ENCODE results near the gene CCDC142.

CCDC142 gene

DNA sequence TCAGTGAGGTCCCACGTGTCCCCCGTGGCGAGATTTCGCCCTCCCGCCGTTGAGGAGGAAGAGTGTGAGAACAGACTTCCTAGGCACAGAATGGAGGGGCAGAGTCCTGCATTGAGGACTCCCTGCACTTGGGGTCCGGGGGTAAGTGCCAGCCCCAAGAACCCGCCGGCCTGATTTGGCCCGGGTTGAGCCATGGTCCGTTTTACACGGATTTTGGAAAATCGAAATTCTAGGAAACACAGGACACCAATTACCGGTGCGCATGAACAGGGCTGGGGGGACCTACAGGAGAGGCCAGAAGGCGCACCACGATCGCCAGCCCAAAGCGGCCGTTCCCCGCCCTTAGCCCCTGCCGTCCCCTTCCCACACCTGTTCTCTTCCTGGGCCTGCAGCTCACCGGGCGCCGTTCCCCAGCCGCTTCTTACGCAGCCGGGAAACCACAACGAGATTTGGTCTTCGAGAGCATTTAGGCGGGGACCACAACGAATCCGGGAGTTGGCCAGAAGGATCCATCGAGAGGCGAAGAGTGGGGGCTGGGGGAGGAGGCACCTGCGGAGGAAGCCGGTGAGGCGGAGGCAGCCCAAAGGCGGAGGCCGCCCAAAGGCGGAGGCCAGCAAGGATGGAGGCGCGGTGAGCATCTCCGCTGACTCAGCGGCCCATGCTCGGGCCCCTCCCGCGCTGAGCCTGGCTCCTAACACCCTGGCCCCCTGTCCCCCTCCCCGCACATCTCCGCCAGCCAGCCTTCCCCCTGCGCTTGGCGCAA, 31.0 kb upstream of the CCDC142 start:
- no peak for DNase-seq

DNA sequence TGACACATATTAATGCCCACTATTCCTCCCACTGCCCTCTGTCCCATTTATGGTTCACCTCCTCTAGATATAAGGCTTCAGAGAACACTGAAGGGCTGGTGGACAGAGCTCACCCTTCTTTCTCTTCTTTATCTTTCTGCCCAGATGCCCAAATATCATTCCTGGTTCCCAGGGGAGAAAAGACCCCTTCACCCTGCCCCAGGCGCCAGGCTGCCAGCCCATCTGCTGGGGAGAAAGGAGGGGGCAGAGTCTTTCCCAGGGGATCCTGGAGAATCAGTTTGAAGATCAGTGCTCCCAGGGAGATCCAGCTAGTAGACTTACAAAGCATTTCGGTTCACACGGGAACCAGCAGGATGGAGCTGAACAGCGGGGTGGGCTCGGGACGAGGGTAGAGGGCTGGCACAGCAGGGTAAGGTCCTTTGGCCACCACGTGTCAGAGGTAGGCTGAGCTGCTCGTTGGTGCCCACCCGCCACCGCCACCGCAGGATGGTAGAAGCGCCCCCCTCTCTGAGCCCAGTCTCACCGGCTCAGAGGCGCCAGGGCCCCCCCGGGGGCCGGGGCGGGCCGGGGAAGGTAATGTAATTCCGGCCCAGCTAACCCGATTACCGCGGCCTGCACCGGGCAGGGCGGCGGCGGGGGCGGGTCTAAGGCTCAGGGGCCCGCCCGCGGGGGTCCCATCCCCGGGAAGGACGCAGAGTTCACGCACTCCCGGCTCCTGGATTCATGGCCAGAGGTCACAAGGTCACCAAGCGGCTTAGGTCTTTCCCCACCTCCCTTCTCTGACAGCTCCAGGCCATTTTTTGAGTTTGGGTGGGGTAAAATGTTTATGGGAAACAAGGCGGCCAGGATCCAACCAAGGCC, 30.2 kb upstream of the CCDC142 start:
- no peak for DNase-seq

DNA sequence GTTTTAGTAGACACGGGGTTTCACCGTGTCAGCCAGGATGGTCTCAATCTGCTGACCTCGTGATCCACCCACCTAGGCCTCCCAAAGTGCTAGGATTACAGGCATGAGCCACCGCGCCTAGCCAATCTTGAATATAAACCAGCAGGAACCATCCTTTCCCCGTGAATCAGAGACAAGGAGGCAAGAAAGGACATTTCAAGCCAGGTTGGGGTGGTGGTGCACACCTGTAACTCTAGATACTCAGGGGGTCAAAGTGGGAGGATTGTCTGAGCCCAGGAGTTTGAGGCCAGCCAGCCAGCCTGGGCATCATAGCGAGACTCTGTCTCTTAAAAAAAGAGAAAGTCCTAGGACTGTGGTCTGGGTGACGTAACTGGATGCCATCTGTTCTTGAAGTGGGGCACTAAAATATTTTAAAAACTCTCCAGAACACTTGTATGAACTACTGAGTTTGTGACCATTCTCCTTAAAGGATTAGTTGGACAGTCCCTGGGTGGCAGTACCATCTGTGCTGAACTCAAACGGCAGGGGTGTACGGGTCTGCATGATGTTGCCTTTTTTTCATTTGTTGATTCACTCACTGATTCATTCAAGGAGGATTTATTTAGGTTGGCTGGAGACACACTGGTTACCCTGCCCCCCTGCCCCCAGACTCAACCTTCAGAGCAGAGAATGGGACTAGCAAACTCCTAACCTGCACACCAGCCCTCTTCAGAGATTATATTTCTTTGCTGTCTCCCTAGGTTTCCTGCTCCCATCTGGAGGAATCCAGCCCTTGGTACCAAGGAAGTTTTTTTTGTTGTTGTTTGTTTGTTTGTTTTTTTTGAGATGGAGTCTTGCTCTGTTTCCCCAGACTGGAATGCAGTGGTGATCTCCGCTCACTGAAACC, 28.5 kb upstream of the CCDC142 start:
- DNase-seq = no peak

DNA sequence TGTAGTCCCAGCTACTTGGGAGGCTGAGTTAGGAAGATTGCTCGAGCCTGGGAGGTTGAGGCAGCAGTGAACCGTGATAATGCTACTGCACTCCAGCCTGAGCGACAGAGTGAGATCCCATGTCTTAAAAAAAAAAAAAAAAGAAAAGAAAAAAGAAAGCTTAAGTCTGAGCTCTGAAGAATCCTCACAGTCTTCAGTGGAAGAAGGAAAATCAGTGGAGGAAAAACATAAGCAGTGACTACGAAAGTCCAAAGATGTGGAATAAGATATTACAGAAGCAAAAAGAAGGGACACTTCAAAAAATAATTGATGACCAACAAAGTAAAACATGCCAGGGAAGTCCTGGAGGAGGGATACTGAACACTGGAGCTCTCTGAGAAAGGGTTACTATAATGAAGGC, 27.5 kb upstream of the CCDC142 start:
- DNase-seq = no peak

DNA sequence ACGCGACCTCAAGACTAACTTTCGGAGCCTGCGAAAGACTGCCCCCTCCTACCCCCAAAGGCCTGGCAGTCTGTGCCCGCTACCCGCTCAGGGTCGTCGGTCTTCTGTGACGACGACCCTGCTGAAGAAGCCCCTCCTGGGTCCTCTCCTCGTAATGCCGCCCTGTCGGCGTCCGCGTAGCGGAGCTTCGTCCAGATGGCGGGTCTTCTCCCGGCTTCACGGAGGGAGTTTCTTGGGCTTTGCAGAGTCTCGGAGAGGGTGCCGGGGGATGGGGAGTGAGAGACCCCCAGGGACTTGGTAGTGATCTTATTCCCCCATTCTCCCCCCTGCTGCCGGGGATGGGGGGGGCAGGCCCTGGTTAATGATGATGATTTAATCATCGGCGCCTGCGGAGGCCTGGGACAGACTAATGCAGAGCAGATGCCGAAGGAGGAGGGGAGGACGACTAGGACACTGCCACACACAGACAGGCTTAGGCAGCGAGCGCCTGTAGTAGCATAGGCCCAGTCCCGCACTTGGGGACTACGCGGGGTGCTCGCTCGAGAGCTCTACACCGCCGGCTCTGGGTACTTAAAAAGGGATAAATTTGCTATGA, 25.2 kb upstream of the CCDC142 start:
- DNase-seq = no peak

DNA sequence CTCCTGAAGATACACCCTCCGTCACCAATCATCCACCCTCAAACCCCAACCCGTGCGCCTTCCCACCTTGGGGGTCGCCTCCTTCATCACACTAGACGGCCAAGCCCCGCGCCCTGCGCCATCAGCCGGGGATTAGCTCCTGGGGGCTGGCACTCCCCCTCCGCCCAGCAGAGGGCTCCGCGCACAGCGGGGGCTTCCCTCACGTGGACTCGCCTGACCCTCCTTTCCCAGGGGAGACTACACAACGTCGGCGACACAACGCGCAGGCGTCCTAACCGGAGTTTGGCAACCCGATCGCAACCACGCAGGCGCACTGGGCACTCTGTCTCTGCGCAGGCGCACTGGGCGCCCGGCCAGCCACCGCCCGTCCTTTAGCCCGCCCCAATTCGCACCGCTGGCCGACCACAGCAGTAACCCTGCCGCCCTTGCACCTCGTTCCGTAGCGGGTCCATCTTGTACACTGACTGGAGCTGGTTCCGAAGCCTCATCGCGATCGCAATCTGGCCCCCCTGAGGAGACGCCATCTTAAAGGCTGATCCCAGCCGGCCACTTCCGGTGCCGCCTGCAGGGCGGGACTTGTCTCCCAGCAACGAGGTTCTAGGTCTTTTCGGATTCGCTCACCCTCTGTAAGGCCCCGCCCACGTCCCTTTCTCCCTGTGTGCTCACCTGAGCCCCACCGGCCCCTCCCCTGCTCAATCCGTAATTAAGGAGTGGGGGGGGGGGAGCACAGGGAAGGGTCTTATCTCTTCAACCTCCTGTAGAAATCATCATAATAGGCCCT, 24.5 kb upstream of the CCDC142 start, which contains the start of gene PCGF1:
TSS of gene PCGF1 (minus strand) at position 551 of the 781 bp plus-strand sequence. CDS start at position 524, 27 bp downstream.
- DNase-seq = peak; percentile 96

DNA sequence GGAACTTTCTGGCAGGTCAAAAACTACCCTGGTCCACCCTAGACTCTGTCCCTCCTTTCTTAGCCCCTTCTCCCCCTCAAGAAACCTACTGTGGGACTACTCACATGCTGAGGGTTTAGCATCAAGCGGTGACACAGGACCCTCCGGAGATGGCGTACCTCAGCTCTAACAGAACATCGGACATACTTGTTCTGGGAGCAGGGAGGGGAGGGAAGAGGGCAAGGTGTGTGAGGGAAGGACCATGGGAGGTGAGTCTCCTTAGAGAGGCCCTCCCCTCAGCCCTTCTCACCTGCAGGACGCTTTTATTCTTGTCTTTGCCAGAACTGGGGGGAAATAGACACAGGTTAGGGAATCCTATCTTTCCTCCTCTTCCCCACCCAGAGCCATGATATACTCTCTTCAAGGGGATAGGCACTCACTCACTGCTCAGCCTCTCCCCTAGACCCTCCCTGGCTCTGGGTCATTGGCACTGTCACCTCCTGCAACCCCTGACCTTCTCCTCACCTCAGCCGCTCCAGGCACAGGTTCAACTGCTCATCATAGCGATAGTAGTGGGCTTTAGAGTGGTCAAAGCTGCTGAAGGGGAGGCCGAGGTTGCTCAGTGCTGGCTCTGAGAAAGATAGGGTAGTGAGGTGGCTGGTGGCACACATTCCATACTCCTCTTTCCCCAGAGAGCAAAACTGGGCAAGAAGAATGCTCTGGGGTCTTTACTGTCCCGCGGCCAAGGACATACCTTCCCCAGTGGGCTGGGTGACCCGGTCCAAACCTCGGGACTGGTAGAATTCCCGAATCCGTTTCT, 22.8 kb upstream of the CCDC142 start:
- no peak for DNase-seq

DNA sequence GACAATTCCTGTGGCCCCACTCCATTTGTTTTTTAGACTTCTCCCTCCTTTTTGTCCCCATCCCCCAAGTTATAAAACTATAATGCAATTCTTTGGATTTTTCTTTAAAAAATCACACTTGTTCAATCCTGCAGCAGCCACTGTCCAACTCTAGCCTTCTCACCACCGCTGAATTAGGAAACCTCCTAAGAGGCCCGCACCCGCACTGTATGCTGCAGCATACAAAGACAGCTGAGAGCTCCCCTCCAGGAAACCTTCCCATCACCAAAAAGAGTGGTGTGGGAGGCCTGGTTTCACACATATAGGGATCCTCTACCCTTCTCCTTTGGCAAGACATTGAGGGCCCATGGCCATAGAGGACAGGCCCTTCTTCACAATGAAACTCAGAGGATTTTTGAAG, 21.8 kb upstream of the CCDC142 start:
- no peak for DNase-seq

DNA sequence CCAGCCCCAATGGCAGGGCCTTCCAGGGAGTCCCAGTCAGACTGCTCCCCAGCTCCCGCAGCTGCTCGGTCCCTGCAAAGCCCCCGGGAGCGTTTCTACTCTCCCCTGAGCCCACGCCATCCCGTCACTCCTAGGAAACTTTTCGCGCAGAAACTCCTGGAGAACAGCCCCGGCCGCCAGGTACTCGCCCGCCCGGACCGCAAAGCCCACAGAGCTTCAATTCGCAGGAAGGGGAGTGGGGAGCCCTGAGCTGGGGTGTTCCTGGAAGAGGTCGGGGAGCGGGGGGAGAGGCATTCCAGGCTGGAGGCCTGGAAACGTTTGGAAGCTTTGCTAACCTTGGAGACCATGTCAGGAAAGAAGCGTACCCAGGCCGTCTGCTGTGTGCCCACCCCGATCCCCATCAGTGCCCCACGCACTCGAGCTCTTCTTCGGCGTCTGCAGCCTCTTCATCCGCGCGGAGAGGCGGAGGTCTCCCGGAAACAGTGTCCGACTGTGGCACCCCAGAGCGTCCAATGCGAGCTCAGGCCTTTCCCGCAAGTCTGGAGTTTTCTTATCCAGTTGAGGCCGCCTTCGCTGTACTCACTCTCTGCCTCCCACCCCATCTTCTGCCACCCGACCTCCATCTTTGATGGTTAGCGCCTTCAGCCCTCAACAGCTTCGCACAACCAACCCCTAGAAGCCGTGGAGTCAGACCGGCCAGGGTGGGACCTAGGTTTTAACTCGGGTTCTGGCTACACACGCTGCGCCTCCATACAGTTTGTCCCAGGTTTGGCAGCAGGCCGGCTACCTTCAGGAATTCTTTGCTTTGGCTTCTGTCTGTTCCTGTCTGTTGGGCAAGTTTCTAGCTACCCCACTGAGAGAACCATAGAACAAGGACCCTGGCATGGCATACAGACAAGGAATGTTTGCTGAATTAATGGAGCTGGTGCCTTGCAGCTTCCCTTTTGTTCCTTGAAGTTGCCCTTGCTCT, 21.0 kb upstream of the CCDC142 start:
- no peak for DNase-seq

DNA sequence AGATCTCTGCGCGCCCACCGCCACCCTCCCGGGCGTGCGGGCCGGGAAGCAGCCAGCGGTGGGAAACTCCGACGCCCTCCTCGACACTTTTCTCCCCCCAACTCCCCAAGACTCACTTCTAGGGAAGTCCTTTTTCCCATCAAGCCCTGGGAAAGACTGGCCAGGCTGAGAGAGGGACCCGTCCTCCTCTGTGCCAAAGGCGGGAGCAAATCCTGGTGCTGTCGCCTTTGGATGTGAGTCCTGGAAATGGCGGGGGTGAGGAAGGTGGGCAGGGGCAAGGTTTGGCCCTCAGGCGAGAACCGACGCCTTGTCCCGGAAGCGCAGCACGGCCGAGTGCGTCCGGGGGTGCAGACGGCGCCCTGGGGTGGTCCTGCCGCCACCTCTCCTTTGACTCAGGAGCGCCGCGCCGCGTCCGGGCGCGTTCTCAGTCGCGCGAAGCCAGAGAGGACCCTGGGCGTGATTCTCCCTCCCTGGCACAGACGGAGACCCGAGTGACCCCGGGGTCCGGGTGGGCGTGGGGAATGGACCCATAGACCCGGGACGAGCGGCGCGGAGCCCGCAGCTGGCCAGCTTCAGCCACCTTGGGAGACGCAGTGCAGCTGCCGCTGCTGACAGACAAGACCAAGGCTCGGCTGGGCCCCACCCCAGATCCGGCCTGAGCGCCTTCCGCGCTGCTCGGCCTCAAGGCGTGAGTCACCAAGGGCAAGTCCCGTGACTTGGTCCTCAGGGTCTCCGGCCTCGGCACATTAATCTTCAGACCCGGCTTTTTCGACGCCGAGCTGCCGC, 20.1 kb upstream of the CCDC142 start:
- DNase-seq = no peak

DNA sequence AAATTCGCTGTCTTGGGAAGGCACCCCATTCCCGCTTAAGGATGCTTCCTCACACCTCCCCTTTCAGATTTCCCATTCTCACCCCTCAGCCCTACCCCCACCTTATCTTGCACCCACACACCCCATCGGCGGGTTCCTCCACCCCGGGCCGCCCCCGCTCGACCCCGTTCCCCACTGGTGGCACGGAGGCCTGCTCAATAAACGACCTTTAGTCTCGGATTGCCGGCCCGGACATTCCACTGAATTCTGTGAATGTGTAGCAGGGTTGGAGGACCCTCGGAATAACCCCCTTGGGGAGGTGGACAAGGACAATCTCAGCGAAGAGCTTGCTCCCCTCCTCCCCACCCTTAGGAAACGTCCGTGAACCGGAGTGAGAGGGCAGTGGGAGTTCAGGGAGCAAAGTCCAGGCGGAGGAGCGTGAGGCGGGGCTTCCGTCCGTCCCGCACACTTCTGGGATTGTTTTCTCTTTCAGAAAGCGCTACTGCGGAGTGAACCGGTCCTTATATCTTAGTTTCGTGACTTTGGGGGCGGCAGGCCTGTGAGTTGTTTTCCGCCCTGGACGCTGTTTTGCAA, 19.4 kb upstream of the CCDC142 start:
- DNase-seq = no peak

DNA sequence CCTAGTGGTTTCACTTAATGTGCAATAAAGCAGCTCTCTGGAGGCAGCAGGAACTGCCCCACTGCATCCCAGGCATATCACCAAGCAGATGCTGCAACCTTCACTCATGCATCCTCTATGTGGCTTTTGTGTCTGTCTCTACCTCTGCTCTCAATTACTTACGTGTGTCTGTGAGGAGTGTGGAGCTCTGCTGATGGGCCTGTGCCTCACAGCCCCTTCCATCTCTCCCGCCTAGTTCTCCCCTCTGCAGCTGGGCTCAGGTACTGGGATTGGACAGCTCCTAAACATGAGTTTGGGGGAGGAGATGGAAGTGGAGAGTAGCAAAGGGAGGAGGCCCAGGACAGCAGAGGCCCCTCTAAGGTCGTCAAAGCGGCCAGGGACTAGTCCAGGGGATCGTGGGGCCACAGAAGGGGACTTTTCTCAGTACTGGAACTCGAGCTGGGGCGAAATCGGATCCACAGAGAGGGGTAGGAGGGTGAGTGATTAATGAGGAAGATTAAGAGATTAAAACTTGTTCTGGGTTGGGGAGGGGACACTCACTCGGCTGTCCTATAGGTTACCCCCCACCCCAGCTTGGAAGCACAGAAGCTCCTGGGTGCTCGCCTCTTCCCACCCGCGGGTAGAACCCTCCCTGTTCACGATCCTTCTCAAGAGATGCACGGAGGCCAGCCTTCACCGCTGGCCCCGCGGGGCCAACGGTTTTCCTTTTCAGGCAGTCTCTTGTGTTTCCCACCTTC, 18.7 kb upstream of the CCDC142 start:
- DNase-seq = no peak

DNA sequence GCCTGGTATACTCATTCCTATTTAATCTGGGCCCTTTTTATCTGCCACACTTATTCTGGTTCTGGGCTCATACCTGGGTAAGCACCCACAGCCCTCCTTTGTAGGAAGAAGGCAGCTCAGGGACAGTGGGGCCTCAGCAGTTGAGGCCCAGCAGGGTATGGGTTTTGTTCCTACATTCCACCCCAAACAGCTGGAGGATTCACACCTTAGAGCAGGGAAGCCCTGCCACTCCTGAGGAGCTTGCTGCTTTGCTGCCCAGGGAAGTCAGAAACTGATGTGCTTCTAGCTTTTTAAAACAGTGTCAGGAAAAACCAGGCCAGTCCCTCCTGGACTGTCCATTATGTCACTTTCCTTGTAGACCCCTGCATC, 17.8 kb upstream of the CCDC142 start:
- DNase-seq = no peak

DNA sequence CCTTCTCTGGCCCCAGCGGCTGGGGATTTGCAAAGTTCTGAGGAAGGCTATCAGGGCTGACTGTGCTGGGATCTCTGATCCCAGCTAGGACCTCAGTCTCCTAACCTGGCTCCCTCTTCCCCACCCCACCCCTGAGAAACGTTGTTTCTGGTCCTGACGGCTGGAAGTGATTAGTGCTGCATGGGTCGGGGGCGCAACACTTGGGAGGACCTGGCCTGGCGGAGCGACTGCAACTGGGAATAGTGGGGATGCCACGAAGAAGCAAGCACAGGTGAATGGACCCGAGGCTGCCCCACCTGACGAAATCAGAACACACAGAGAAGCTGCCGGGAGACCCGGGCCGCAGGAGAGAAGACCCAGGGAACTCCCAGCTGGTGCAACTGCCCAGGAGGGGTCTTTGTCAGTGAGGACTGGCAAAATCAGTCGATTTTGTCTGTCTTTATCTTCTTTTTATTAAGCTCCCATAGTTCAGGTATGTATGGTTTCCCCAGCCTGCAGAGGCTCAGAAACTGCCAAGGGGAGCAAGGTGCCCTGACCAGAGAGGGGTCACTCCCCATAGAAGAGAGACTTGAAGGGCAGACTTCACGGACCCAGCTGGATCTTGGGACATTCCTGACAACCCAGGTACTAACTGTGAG, 17.3 kb upstream of the CCDC142 start:
- no peak for DNase-seq

DNA sequence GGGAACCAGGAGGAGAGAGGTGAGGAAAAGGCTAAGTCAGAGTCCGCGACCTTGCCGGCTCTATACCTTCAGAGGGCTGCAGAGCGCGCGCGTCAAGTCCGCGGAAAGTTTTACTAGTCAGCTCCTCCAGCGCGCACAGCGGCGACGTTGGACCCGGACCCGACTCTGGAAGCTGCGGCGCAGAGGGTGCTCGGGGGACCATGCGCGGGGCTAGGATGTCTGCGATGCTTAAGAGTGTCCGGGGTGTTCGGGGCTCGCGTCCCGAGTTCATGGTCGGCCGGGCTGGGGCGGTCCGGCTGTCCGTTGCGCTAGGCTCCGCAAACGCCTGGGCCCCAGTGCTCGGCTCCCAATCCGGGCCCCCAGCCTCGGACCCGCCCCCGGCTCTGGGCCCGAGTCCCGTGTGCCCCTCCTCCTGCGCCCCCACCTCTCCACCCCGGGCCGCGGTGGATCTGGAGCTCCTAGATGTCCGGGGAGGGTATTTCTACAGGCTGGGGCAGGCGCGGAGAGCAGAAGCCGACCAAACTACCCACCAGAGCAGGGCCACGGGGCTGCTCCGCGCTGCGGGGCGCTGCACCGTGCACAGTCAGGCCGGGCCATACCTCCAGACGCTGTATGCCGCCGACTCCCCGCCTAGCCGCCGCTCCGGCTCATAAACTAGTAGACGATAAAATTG, 16.6 kb upstream of the CCDC142 start, which contains the start of gene LBX2:
TSS of gene LBX2 (minus strand) at position 337 of the 673 bp plus-strand sequence. CDS start at position 271, 66 bp downstream.
- DNase-seq = no peak

DNA sequence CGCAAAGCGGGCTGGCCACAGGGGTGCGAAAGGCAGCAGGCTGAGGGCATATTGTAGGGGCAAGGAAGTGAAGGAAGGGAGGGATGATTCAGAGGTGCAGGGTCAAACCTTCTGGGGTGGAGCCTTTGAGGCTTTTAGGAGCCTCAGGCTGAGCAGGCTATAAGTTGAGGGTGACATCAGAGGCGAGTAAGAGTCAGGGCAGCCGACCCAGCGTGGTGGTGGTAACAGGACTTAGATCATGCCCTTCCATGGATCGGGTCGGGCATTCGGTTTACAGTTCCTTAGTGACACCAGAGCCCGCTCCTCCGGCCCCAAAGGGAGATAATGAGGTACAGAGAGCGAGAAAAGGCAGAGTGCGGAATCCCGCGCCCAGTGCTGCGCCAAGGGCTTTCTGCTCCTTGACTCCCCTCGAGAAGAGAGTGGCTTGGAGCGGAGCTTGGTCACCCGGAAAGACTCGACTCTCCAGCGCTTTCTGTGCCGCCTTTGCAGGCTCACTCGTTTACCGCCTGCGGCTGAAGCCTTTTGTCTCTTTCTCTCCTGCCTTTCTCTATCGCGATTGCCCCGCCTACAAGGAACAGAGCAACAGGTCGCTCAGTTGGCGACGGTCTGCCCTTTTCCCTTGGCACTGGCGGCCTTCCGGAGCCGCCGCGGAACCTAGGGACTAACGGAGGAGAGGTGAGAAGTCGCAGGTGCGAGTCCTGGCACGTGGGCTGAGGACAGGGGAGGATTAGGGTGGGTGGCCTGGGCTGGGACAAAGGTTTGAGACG, 15.9 kb upstream of the CCDC142 start:
- no peak for DNase-seq

Measured in effector CD4-positive, alpha-beta T cell (primary cell).